NCI-H2196 treated with DMSO at 0.1 percent for 48 hours (cell line): Measurements from ENCODE around the gene TXNL4A.

Experiments used
- DNase-seq: peaks from one replicate; lab custom pipeline; 2025; ENCODE audit not compliant: unreplicated experiment; lab: John Stamatoyannopoulos, UW

Gene TXNL4A

DNA sequence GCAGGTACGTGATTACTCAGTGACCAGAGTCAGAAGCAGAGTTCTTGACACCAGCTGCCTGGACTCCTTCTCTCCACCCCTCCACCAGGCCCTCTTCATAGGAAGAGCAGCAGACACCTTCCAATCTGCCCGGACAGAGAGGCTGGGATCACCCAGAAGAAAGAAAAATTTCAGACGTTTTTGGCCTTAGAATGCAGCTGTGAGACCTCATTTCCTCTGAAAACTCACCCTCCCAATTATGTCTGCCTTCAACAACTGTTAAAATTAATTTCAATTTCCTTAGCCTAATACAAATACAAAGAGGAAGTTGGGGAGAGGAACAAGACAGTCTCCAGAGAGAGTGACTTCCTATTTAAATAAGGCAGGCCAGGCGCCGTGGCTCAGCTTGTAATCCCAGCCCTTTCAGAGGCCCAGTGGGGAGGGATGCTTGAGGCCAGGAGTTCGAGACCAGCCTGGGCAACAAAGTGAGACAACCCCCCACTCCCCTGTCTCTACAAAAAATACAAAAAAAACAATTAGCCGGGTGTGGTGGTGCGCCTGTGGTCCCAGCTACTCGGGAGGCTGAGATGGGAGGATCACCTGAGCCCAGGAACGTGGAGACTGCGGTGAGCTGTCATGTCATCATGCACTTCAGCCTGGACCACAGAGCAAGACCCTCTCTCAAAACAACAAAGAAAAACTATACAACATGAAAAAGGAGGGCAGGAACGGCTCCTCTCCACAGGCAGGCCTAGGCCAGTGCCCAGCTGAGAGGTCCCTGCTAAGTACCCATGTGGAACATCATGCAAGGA, 38.5 kb downstream of the TXNL4A start:
- DNase-seq = no peak

DNA sequence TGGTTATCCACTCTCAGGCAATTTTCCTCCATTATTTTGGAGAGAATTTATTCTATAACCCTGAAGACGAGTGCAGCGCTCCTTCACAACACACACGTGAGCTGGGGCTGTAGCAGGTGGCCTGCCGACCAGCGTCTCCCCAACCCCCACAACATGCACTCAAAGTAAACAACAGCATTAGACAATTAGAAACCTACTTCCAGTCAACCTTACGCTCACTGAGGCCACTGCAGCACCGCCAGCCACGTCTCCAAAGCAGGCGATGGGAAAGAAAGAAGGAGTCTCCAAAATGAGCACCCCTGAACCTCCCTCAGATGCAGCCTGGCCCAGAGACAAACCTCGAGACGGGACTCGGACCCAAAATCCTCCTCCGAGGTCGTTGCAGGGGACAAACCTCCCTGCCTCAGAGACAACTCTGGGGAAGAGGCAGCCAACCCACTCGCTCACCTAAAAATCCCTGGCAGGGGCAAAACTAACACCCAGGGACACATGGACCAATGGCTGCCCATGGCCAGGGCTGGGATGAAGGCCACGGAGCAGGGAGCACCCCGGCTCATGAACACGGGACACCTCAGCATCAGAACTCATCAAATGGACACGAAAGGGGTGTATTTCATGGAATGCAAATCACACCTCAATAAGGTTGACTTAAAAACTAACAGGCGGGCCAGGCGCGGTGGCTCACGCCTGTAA, 39.5 kb downstream of the TXNL4A start:
- no peak for DNase-seq

DNA sequence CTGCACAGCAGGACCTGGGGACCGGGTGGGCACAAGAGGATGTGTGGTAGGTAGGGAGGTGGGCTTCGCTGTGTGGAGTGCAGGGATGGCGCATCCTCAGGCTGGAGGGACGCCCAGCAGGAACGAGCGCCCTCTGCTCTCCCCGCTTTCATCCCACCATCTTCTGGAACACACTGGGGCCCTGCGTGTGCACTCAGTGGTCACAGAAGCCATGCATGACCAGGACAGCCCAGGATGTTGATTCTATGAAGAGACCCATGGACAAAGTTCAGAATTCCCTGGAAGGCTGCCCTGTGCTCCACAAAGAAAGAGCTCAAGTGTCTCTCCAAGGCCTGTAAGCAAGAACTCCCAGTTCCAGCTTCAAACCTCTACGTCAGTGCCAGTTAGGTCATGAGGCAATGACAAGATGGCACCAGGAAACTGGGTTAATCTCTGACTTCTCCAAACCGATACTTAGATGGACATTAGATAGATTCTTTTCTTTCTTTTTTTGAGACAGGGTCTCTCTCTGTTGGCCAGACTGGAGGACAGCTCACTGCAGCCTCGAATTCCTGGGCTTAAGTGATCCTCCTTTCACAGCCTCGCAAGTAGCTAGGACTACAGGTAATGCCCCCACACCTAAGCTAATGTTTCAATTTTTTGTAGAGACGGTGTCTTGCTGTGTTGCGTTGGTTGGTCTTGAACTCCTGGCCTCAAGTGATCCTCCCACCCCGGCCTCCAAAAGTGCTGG, 40.3 kb downstream of the TXNL4A start:
- no peak for DNase-seq

DNA sequence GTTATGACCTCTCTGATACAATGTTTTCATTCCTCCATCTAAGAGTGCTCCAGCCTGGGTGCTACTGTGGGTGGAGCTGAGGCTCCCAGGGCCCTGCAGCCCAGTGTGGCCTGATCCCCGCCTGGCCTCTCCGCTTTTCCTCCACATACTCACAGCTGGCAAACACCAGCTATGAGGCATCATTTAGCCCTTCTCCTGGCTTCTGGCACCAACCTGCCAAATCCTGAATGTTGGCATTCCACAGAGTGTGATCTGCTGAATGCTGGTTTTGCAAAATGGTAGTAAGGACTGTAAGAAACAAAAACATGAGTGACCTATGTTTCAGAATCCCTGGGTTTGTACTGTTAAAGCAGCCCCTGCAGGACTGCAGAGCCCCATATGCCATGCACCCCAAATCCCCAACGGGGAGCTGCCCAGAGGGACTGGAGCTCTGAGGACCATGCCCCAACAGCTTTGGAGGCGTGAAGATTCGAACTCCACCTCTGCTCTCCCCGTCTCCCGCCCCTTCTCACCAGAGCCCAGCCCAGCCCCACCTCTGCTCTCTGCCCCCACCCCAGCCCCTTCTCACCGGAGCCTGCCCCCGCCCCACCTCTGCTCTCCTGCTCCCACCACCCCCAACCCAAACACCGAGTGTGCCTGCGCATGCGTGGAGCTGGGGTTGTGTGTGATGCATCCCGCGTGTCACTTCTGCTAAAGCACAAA, 41.2 kb downstream of the TXNL4A start:
- no peak for DNase-seq

DNA sequence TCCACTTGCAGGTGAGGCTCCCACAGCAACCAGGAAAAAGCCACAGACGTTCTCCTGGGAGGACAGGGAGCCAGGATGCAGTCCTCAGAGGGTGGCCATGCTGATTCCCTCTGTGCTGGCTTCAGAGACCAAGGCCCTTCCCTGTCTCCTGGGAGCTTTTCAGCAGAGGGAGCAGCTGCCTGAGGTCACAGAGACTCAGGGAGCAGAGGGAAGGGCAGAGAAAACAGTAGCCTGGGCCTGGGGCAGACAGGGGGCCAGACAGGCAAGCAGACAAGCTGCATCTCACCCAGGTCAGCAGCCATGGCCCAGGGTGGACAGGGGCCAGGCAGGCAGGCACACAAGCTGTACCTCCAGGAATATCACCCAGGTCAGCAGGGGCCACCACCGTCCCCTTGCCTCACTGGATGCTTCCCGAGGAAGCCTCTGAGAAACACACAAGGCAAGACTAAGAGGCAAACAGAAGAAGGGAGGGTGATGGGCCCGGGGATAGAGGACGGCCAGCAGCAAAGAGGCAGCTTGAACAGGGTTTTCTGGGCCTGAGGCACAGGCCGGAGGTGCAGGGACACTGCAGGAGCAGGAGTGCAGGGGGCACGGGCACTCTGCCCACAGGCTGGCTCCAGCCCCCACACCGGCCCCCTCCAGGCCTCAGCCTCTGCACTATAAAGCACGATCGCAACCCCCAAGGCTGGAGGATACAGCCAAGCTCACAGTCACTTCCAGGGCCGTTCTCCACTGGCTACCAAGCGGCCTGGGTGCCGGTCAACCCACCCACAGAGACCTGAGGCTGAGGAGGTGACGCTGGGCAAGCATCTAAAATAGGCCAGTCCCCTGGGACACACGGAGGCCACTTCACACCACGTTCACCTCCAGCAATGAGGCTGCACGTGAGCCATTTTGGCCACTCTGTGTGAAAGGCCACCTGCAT, 43.0 kb downstream of the TXNL4A start:
- DNase-seq = no peak

DNA sequence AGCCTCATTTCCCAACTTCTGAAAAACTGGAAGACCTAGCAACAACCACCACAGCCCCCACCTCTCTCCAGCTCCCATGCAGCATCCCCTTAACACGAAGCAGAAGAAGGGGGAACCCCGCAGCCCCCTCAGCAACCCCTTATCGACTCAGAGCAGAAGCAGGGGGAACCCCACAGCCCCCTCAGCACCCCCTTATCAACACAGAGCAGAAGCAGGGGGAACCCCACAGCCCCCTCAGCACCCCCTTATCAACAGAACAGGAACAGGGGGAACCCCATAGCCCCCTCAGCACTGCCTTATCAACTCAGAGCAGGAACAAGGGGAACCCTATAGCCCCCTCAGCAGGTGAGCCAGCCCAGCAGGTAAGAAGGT, 43.6 kb downstream of the TXNL4A start:
- no peak for DNase-seq

DNA sequence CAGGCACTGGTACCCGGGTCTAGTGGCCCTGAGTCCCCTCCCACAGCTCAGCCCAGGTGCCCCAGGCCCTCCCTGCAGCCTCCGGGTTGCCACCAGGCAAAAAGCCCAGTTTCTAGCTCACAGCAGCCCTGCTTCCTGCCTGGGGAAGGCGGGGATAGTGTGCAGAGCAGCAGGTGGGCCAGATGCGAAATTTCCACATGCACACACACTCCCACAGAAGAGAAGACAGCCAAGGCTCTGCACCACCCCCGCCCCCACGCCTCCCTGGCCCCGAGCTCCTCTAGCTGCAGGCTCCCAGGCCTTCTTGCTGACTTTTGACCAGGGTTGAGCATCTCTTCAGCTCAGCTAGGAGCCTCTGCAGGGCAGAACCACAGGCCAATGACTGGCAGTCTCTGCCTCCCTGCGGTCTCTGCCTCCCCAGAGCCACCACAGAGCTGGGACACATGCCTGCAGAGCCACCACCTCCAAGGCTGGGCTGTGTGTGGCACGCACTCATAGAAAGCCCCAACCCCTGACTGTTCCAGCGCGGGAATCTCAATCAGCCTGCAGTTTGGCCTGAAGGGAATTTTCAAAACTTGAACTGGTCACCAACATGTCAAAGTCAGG, 44.1 kb downstream of the TXNL4A start:
- DNase-seq = peak; percentile 36

DNA sequence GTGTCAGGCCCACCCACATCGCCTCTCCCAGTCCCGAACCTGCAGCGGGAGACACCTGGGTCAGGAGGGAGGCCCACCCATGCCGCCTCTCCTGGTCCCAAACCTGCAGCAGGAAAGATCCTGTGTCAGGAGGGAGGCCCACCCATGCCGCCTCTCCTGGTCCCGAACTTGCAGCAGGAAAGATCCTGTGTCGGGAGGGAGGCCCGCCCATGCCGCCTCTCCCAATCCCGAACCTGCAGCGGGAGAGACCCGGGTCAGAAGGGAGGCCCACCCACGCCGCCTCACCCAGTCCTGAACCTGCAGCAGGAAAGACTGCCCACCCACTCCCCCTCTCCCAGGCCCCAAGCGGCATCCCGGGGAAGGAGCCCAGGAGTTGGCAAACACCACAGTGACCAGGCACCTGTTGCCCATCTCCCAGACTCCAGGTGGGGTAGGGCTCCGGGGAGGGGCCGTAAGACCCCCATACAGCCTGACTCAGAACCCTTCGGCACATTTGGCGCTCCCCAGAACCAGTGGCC, 44.7 kb downstream of the TXNL4A start:
- no peak for DNase-seq

DNA sequence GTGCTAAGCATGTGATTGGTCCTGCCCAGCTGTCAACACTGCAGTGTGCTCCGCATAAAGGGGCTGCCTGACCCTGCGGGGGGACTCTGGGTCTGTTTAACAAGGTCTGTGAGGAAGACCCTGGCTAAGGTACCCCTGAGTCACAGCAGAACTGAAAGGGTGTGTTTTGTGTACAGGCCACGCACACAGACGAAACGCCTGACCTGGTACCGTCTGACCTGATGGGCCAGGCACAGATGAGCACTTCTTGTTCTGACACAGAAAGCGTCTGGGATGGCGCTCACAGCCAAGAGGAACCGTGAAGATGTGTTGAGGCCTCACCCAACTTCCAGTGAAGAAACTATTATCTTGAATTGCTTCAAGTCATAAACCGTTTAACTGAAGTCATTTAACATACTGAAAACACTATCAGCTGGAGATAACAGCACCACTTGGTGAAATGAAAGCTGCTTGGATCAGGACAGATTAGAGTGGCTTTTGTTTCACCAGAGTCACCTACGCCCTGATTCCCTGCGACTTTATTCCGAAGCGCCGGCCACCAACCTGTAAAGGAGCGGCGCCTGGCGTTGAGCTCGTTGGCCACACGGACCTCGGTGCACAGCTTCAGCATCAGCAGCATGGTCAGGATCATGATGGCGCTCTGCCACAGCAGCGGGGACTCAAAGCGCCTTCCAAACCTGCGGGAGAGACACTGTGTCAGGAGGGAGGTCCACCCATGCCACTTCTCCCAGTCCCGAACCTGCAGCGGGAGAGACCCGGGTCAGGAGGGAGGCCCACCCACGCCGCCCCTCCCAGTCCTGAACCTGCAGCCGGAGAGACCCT, 45.4 kb downstream of the TXNL4A start:
- DNase-seq = no peak

DNA sequence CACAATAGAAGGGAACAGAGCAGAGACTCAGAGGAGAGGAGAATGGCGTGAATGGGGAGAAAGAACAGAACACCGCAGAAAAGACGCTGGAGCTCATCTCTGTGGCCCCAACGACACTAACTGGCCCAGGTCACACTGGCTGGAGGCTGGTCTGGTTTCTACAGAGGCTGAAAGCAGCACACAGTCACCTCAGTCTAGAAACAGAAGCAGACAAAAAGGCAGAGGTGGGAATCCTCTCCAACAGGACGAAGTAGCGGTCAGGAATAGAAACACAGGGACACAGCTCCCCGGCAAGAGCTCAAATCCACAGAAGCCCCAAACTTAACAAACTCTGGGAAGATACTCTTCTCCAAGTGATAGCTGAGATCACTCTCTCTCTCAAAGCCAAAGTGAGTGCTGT, 46.2 kb downstream of the TXNL4A start:
- no peak for DNase-seq

DNA sequence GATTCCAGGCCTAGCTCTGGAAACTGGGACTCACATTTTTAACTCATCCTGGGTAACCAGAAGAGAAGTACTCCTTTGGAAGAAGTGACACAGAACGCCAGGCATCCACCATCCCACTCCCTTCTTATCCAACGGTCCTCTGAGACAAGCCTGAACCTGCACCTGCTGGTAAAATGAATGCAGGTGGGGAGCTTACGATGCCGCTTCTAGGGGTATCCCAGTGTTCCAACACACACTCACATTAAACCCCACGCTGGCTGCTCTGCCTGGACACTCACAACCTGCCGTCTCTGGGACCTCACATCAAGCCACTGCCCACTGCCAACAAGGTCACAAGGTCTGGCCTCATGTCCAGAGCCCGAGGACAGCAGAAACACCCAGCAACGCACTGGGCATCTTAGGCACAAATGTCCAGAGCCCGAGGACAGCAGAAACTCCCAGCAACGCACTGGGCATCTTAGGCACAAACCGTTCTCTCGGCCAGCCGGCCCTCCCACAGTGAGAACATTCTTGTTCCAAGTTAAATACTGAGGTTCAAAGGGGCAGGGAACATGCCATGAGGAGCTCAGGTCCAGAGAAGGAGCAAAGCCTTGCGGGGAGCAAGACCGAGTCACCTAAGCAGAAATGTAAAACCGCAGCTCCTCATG, 46.8 kb downstream of the TXNL4A start:
- DNase-seq = no peak

DNA sequence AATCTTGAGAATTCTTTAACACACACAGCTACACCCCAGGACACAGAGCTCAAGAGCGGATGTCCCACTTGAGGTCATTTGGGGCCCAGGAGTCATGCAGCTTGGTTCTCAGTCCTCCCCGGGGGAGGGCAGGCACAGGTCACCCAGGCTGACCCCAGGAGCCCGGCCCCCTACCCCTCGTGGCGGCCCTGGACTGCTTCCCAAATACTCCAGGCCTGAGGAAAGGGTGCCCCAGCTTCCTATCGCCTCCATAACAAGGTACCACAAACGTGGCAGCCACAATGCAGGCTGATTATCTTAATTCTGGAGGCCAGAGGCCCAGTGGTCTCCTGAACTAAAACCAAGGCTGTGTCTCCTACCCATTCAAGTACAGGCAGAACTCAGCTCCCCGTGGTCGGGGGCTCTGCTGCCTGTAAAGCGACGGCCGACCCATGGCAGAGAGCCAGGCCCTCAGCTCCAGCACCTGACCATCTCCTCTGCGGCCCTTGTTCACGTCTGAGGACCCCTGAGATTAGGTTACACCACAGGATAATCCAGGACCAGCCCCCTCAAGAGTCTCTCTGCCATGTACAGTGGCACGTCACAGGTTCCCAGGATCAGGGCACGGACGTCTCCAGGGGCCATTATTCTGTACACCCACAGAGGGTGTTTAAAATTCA, 47.4 kb downstream of the TXNL4A start:
- DNase-seq = no peak

DNA sequence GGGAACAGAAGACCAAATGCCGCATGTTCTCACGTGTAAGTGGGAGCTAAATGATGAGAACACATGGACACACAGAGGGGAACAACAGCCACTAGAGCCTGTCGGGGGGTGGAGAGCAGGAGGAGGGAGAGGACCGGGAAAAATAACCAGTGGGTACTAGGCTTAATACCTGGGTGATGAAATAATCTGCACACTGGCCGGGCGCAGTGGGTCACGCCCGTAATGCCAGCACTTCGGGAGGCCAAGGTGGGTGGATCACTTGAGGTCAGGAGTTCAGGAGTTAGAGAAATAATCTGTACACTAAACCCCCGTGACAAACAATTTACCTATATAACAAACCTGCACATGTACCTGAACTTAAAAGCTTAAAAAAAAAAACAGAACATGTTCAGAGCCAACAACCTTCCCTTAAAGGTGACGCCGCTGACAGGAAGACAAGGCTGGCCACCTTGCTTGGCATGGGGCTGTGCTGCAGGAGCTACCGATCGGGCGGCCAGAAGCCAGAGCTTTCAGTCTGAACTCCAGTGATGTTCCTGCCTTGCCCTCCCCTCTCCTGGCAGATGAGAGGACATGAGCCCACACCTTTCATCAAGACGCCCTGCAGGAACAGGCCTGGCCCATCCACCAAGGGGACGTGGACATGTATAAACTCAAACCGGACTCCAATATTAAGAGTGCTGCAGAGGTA, 48.1 kb downstream of the TXNL4A start:
- DNase-seq = no peak

DNA sequence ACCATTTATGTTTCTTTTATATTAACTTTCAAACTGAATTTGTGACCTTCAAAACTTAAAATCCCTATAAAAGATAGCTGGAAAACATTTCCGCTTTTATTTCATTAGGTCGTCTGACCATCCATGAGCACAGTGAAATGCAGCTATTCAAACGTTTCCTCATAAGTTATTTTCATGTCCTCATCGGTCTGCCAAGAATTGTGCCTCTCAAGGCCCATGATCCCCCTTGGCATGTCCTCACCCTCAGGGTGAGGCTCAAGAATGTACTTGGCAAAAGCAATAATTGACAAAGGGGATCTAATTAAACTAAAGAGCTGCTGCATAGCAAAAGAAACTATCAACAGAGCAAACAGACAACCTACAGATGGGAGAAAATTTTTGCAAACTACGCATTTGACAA, 49.3 kb downstream of the TXNL4A start:
- no peak for DNase-seq

DNA sequence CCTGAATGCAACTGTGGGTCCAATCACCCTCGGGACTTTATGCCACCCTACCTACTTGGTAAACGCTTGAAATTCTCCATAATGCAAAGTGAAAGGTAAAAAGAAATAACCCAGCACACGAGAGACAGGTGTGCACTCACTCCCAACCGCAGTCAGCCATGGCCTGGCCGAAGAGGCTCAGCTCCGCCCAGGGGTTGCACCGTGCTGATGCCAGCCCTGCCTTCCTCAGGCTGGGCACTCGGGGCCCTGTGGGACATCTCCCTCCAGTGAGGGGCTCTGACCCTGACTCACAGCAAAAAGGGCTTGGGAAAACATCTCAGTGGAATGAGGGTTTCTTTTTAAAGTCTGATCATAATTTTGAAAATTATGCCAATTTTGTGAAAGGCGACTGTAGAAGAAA, 50.2 kb downstream of the TXNL4A start:
- no peak for DNase-seq

DNA sequence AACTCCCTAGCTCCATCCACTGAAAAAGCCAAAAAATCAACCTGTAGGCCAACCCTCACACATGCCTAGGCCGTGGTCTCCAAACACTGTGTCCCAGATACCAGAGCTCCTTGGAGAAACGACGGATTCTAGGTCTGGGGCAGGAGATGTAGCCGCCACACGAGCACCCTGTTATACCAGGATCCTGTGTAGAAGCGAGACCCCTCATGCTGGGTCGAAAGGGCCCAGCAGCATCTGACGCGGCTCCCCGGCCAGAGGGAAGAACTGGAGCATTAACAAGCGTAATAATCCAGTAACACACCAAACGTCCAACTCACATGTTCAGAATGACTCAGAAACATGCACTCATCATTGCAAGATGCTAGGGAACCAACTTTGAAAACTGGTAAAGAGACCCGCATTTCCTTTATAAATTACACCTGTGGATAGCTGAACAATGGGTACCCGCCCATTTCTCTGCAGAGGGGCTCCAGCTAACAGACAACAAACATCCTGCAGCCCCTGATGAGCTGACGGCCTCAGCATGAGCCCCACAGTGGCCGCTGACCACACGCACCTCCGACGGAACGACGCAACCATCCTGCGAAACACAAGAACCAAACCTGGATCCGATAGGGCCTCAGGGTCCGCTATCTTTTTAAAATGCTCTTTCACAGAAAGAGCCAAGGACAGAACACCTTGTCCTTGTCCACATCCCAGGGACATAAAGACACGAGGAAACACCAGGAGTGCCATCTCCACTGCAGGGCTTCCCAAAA, 51.1 kb downstream of the TXNL4A start:
- no peak for DNase-seq

DNA sequence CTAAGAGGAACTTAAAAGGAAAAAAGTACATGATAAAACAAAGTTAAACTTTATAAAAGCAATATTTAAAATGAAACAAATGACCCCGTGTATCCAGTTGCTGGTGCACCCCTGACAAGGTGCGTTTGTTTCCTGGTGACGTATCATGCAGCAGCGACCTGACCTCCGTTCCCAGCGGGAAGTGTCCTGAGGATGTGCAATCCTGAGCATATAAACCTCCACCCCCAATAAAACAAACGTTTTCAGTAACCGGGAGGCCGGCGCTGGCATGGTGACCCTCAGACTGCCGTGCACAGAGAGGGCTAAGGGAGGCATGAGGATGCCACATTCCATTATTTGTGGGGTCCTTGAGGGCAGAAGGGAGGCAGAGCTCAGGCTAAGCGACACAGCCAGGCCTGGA, 51.7 kb downstream of the TXNL4A start:
- no peak for DNase-seq
